GM06990 (cell line): Measurements from ENCODE around the gene ASPHD1.
A peak's percentile ranks its signal among the peaks of the same experiment; 100 is the strongest.

Source experiments
- DNase-seq: peaks from one replicate; pipeline ENCODE4 v3.0.0-alpha.2; 2011; ENCODE audit not compliant: insufficient read length; ENCODE audit errors: extremely low read depth
- H3K27me3 ChIP-seq: replicated peaks from 2 replicates; pipeline ENCODE4 v1.6.0; 2011; ENCODE audit warnings: low read length; ENCODE audit not compliant: control insufficient read depth, insufficient read depth
- H3K36me3 ChIP-seq: 2 replicates; pipeline ENCODE4 v1.5.1; 2011; ENCODE audit warnings: low read length; ENCODE audit not compliant: control insufficient read depth, insufficient read depth
- H3K4me3 ChIP-seq: replicated peaks from 2 replicates; pipeline ENCODE4 v1.5.1; 2011; ENCODE audit warnings: low read depth, mild to moderate bottlenecking, control low read depth, low read length
- TF ChIP-seq, protein P1 (sequence below): IDR thresholded peaks from 2 replicates; pipeline ENCODE4 v1.5.1; 2011; ENCODE audit warnings: low read length, control low read depth, mild to moderate bottlenecking, inconsistent platforms; ENCODE audit not compliant: insufficient read depth, poor library complexity, severe bottlenecking

The ASPHD1 gene

DNA sequence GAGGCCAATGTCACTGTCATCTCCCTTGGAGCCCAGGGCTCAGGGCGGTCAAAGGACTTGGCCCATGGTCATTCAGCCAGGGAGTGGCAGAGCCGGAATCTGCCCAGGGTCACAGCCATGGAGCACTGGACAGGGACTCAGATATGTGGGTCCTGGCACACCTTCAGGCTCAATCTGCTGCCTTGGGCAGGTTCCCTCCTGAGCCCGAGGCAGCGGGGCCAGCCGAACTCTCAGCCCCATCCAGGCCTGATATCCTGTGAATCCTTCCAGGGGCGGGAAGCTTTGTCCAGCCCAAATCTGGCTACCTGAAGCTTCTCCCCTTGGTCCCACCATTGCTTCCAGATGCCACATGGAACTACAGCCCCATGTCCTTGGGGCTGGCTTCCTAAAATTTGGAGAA, 25.1 kb upstream of the ASPHD1 start:
- TF ChIP-seq, protein P1, sequence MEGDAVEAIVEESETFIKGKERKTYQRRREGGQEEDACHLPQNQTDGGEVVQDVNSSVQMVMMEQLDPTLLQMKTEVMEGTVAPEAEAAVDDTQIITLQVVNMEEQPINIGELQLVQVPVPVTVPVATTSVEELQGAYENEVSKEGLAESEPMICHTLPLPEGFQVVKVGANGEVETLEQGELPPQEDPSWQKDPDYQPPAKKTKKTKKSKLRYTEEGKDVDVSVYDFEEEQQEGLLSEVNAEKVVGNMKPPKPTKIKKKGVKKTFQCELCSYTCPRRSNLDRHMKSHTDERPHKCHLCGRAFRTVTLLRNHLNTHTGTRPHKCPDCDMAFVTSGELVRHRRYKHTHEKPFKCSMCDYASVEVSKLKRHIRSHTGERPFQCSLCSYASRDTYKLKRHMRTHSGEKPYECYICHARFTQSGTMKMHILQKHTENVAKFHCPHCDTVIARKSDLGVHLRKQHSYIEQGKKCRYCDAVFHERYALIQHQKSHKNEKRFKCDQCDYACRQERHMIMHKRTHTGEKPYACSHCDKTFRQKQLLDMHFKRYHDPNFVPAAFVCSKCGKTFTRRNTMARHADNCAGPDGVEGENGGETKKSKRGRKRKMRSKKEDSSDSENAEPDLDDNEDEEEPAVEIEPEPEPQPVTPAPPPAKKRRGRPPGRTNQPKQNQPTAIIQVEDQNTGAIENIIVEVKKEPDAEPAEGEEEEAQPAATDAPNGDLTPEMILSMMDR = no peak

DNA sequence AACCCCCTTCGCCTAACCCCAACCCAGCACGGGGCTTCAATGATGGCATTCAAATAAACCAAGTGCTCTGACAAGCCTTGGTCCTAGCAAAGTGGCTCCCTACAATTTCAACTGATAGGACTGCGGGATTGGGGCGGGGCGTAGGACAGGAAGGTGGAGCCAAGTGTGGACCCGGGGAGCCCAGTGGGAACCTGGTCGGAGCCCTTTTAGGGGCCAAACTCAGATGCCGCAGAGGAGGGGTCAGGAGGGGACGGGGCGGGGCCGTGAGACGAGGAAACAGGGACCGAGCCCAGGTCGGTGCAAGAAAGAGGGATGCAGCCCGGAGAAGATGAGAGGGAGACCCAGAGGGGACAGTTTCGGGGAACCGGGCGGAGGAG, 24.1 kb upstream of the ASPHD1 start:
- no peak for DNase-seq
- no peaks in the 10 kb centered on the region for H3K36me3 ChIP-seq
- H3K27me3 ChIP-seq = no peaks in the 10 kb centered on the region; the same call in none of the 2 replicates
- TF ChIP-seq, protein P1 = no peak
- H3K4me3 ChIP-seq = no peak overlapping the region

More for the DNA sequence above, 25.1 kb upstream of the ASPHD1 start:
- Histone ChIP-seq H3K27me3 (no peaks in the 10 kb centered on the region; the same call in none of the 2 replicates), H3K36me3 (no peaks in the 10 kb centered on the region), H3K4me3 (no peak overlapping the region)
- no peak for DNase-seq

DNA sequence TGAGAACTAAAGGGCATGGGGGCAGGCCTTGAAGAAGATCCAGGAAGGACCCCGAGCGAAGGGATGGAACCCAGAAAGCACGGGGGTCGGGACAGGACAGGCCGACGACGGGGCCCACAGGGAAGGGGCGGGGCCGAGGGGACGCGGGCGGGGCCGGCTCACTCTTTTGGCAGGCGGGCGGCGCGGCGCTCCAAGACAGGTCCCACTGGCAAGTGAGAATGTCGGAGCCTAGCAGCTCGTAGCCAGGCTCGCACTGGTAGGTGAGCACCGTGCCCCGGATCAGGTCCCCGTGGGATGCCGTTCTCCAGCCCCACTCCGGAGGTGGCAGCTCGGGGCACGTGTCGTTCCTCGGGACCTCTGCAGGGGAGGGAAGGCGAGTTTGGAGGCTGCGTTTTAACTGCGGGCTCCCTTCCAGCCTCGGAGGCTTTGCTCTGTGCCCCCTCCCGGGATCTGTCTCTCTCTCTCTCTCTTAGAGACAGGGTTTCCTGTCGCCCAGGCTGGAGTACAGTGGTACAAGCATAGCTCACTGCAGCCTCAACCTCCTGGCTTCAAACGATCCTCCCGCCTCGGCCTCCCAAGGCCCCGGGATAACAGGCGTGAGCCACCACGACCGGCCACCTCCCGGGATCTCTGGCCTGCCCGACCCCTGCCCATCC, 23.6 kb upstream of the ASPHD1 start:
- DNase-seq = no peak
- TF ChIP-seq, protein P1 = no peak
- Histone ChIP-seq H3K36me3 (no peaks in the 10 kb centered on the region), H3K4me3 (no peak overlapping the region), H3K27me3 (no peaks in the 10 kb centered on the region; the same call in none of the 2 replicates)

DNA sequence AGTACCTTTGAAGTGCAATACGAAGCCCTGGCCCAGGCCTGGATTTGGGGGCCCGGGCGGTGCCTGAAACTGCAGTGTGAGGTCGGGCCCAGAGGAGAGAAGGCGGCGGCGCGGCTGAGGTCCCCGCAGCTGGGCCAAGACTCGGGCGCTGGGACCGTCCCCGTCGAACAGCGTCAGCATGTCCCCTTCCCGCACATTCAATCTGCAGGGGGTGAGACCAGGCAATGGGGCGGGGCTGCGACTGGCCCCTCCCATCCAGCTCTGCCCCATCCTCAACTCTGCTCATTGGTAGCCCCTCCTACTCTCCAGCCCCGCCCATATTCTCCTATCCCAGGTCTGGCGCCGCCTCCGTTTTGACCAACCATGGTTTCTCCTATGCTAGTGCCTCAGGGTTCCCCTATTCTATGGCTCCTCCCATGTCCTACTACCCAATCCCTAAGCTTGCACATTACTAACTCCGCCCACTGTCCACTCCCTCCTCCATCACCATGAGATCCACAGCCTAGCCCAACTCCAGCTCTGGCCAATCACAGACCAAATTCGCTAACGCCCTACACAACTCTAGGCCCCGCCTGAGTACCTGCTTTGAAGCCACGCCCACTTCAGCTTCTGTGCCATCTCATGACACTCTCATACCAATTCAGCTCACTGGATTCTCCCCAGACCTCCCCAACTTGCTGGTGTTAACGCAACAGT, 22.9 kb upstream of the ASPHD1 start:
- TF ChIP-seq, protein P1 = no peak
- no peak overlapping the region for H3K4me3 ChIP-seq
- no peaks in the 10 kb centered on the region; the same call in none of the 2 replicates for H3K27me3 ChIP-seq
- DNase-seq = peak; percentile 47
- no peaks in the 10 kb centered on the region for H3K36me3 ChIP-seq

DNA sequence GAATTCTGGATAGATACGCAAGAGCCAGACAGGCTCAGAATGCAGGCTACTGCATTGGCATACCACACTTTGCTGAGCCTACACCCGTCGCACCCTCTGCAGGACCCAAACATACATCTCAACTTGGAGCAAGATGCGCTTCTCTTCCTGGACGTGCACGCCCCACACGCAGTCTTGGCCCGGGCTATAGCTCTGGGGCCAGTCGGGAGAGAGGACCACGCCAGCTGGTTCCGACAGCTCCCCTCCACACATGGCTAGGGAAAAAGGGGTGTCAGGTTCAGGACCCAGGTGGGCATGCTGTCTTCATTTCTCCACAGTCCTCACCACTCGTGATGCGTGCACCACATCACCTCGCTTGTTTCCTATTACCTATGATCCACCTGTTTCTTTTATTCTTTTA, 22.1 kb upstream of the ASPHD1 start:
- H3K36me3 ChIP-seq = no peaks in the 10 kb centered on the region
- DNase-seq = no peak
- no peak overlapping the region for H3K4me3 ChIP-seq
- TF ChIP-seq, protein P1 = no peak
- no peaks in the 10 kb centered on the region; the same call in none of the 2 replicates for H3K27me3 ChIP-seq
